CD4-positive, alpha-beta T cell (primary cell): ENCODE results near the gene SH3RF3. TPM values are rescaled to one million over a fixed set of nuclear protein-coding genes. Genes with fewer than 3 reads are reported as not detected.

ENCODE experiments used
- ATAC-seq: fragments of 200-7000 bp; cut with Tn5 transposase; one replicate; pipeline ENCODE4 v1.10.0; 2022; ENCODE audit warnings: mild to moderate bottlenecking; ENCODE audit not compliant: poor library complexity
- CTCF ChIA-PET: fragments of 350-600 bp; sonication (Branson Sonifier 250); formaldehyde crosslinking; loops from one replicate; lab custom pipeline; 2021; ENCODE audit warnings: antibody characterized with exemption, inconsistent platforms; lab: Charles Lee
- POLR2A ChIA-PET: fragments of 350-600 bp; sonication (Branson Sonifier 250); formaldehyde crosslinking; loops from one replicate; lab custom pipeline; 2021; ENCODE audit warnings: antibody characterized with exemption, inconsistent platforms; lab: Charles Lee
- DNase-seq, 14 experiments: peaks; one replicate each; pipeline ENCODE4 v3.0.0-alpha.2; 2013 to 2020; ENCODE audit warnings: mixed read lengths in 2 of 14
- H3K27ac ChIP-seq, 2 donors: one replicate each; pipeline versions ENCODE4 v1.5.1 to v1.7.0; 2013; ENCODE audit warnings: low read length in 2 of 2, low read depth in 1 of 2, mild to moderate bottlenecking in 1 of 2
- H3K27me3 ChIP-seq, 2 experiments: 1 replicate in 1 of 2; 2 replicates in 1 of 2; pipeline versions ENCODE4 v1.6.1 to v1.7.0; 2013; ENCODE audit warnings: low read length in 2 of 2, control low read depth in 1 of 2, mild to moderate bottlenecking in 1 of 2, moderate library complexity in 1 of 2; ENCODE audit not compliant: insufficient read depth in 2 of 2, control insufficient read depth in 1 of 2
- H3K36me3 ChIP-seq: one replicate; pipeline ENCODE4 v1.6.1; 2013; ENCODE audit warnings: low read length, control low read depth; ENCODE audit not compliant: insufficient read depth
- H3K4me1 ChIP-seq: one replicate; pipeline ENCODE4 v1.6.1; 2013; ENCODE audit warnings: low read length, control low read depth; ENCODE audit not compliant: insufficient read depth
- H3K4me3 ChIP-seq: one replicate; pipeline ENCODE4 v1.5.1; 2013; ENCODE audit warnings: mild to moderate bottlenecking, low read length, moderate library complexity
- H3K9me3 ChIP-seq, 2 experiments: 1 replicate in 1 of 2; 2 replicates in 1 of 2; pipeline versions ENCODE4 v1.6.1 to v1.7.0; 2013; ENCODE audit warnings: low read length in 2 of 2, mild to moderate bottlenecking in 2 of 2, control low read depth in 1 of 2, moderate library complexity in 1 of 2; ENCODE audit not compliant: control insufficient read depth in 1 of 2, insufficient read depth in 1 of 2
- H3K27ac Mint-ChIP-seq: one replicate; pipeline ENCODE4 v1.8.0; 2020; ENCODE audit warnings: mixed read lengths
- H3K27me3 Mint-ChIP-seq: one replicate; pipeline ENCODE4 v1.8.0; 2021; ENCODE audit warnings: mixed read lengths
- H3K36me3 Mint-ChIP-seq: one replicate; pipeline ENCODE4 v1.8.0; 2021; ENCODE audit warnings: low read depth, mixed read lengths
- H3K4me1 Mint-ChIP-seq: one replicate; pipeline ENCODE4 v1.8.0; 2021; ENCODE audit warnings: low read depth, mixed read lengths
- H3K4me3 Mint-ChIP-seq: one replicate; pipeline ENCODE4 v1.8.0; 2020; ENCODE audit warnings: mild to moderate bottlenecking, mixed read lengths
- H3K9me3 Mint-ChIP-seq: one replicate; pipeline ENCODE4 v1.8.0; 2020; ENCODE audit warnings: mixed read lengths
- intact Hi-C, 2 experiments: fragments of 100-400 bp; cut with DNase I in 1 of 2; cut with micrococcal nuclease in 1 of 2; formaldehyde crosslinking; loops; one replicate each; pipeline versions ENCODE4 v1.15.1 to v1.9.0; 2023 to 2025; cut with DNase I, micrococcal nuclease
- total RNA-seq, 174 experiments: library from RNA in 2 of 174; stranded (reverse) in 2 of 174; gene quantifications; one replicate each; pipeline ENCODE4 v1.2.3 and lab custom pipeline; 2021 to 2026
- TF ChIP-seq, protein P1 (sequence below): fragments of 200-600 bp; IDR thresholded peaks from one replicate; pipeline ENCODE4 v1.8.0; 2022; ENCODE audit warnings: antibody characterized with exemption, mild to moderate bottlenecking

Gene SH3RF3
- total RNA-seq, 2 experiments from 2014 or later: 5.2 to 5.9 TPM

DNA sequence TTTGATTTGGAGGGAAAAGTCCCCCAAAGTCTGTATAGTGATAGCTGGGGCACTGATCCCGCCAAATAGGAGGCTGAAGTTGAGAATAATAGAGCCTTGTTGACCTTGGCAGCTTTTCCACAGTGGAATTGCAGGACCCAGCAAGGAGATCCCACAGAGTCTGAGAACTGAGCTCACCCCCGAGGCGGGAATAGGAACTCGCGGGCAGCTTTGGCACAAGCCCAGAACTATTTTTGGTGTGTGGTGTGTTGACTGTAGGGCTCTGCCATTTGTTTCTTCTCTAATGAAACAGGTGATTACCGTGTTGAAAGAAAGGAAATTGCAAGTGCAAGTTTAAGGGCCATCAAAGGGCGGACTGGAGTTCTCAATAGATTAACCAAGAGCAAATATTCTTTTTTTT is 34.0 kb downstream of the SH3RF3 start:
- POLR2A ChIA-PET: no interaction called here
- Histone ChIP-seq H3K36me3 (no peaks in the 10 kb centered on the region), H3K9me3 (no peaks in the 10 kb centered on the region), H3K4me1 (no peaks in the 10 kb centered on the region), H3K27me3 (no peaks in the 10 kb centered on the region), H3K4me3 (no peak overlapping the region), H3K27ac (no peak overlapping the region)
- intact Hi-C loops: no loop called here
- CTCF ChIA-PET: no interaction called here
- H3K36me3 Mint-ChIP-seq: no peaks in the 10 kb centered on the region
- no peak overlapping the region for H3K27ac Mint-ChIP-seq
- DNase-seq: no peak
- no peak for ATAC-seq
- TF ChIP-seq, protein P1, sequence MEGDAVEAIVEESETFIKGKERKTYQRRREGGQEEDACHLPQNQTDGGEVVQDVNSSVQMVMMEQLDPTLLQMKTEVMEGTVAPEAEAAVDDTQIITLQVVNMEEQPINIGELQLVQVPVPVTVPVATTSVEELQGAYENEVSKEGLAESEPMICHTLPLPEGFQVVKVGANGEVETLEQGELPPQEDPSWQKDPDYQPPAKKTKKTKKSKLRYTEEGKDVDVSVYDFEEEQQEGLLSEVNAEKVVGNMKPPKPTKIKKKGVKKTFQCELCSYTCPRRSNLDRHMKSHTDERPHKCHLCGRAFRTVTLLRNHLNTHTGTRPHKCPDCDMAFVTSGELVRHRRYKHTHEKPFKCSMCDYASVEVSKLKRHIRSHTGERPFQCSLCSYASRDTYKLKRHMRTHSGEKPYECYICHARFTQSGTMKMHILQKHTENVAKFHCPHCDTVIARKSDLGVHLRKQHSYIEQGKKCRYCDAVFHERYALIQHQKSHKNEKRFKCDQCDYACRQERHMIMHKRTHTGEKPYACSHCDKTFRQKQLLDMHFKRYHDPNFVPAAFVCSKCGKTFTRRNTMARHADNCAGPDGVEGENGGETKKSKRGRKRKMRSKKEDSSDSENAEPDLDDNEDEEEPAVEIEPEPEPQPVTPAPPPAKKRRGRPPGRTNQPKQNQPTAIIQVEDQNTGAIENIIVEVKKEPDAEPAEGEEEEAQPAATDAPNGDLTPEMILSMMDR: no peak
- H3K4me3 Mint-ChIP-seq: no peak overlapping the region
- peaks cover 3% of the 10 kb centered on the region for H3K9me3 Mint-ChIP-seq
- H3K4me1 Mint-ChIP-seq: peaks cover 27% of the 10 kb centered on the region
- no peaks in the 10 kb centered on the region for H3K27me3 Mint-ChIP-seq

DNA sequence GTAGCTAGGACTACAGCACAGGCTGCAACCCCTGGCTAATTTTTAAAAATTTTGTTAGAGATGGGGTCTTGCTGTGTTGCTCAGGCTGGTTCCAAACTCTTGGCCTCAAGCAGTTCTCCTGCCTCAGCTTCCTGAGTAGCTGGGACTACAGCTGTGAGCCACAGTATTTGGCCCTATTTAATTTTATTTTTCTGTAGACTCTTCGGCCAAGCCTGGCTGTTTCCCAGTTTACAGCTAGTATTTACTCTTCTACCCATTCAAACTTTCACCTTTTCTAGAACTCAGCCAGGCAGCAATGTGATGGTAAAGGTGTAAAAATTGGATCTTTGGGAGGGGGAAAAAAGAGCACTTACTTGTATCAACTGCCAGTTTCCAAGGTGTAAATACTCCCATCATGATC is 35.3 kb downstream of the SH3RF3 start:
- H3K27ac Mint-ChIP-seq: no peak overlapping the region
- TF ChIP-seq, protein P1: no peak
- H3K27me3 Mint-ChIP-seq: no peaks in the 10 kb centered on the region
- H3K27ac ChIP-seq: no peak overlapping the region
- no peaks in the 10 kb centered on the region for H3K4me1 ChIP-seq
- ChIA-PET CTCF (no interaction called here), POLR2A (no interaction called here)
- no peaks in the 10 kb centered on the region for H3K27me3 ChIP-seq
- no peak for DNase-seq
- H3K36me3 Mint-ChIP-seq: no peaks in the 10 kb centered on the region
- peaks cover 3% of the 10 kb centered on the region for H3K9me3 Mint-ChIP-seq
- no peak overlapping the region for H3K4me3 Mint-ChIP-seq
- peaks cover 29% of the 10 kb centered on the region for H3K4me1 Mint-ChIP-seq
- intact Hi-C loops: no loop called here
- H3K4me3 ChIP-seq: no peak overlapping the region
- ATAC-seq: no peak
- H3K36me3 ChIP-seq: no peaks in the 10 kb centered on the region
- no peaks in the 10 kb centered on the region for H3K9me3 ChIP-seq

DNA sequence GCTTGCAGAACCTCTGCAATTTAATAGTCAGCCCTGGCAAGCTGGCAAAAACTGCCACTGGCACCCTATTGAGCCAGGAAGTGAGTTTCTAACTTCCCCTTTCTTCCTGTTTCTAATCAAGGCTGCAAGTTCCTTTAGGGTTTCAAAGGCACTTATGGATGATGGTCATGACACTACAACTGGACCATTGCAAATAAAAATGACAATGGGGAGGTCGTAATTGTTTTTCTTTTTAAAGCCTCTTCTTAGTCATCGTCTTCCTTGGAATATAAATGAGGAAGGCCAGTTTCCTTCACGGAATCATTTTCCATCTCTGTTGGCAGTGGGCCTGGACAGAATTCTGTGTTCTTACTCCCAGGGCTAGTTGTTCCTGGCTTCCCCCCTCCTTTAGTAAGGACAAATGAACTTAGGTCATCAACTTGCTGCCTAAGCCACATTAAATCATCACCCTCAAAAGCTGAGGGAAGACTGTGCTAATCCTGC is 35.8 kb downstream of the SH3RF3 start:
- DNase-seq: no peak
- intact Hi-C loops: no loop called here

More for the DNA sequence above, 35.8 kb downstream of the SH3RF3 start:
- Histone ChIP-seq H3K27me3 (no peaks in the 10 kb centered on the region), H3K4me3 (no peak overlapping the region), H3K27ac (no peak overlapping the region), H3K9me3 (no peaks in the 10 kb centered on the region), H3K4me1 (no peaks in the 10 kb centered on the region), H3K36me3 (no peaks in the 10 kb centered on the region)
- CTCF ChIA-PET: no interaction called here
- POLR2A ChIA-PET: no interaction called here
- H3K4me1 Mint-ChIP-seq: peaks cover 29% of the 10 kb centered on the region
- peaks cover 3% of the 10 kb centered on the region for H3K9me3 Mint-ChIP-seq
- no peak overlapping the region for H3K4me3 Mint-ChIP-seq
- TF ChIP-seq, protein P1: no peak
- H3K36me3 Mint-ChIP-seq: no peaks in the 10 kb centered on the region
- no peak for ATAC-seq
- H3K27me3 Mint-ChIP-seq: no peaks in the 10 kb centered on the region
- H3K27ac Mint-ChIP-seq: no peak overlapping the region
